HG02623 (cell line): ENCODE data around the gene TMEM125.

Experiments
- ATAC-seq: cut with Tn5 transposase; IDR thresholded peaks from one replicate; pipeline ENCODE4 v1.9.1; 2021; ENCODE audit warnings: moderate library complexity; ENCODE audit not compliant: unreplicated experiment

TMEM125 gene

GRCh38 chr1:43307458-43308158 lies 37.8 kb downstream of the TMEM125 start:
- ATAC-seq, result no peak

DNA sequence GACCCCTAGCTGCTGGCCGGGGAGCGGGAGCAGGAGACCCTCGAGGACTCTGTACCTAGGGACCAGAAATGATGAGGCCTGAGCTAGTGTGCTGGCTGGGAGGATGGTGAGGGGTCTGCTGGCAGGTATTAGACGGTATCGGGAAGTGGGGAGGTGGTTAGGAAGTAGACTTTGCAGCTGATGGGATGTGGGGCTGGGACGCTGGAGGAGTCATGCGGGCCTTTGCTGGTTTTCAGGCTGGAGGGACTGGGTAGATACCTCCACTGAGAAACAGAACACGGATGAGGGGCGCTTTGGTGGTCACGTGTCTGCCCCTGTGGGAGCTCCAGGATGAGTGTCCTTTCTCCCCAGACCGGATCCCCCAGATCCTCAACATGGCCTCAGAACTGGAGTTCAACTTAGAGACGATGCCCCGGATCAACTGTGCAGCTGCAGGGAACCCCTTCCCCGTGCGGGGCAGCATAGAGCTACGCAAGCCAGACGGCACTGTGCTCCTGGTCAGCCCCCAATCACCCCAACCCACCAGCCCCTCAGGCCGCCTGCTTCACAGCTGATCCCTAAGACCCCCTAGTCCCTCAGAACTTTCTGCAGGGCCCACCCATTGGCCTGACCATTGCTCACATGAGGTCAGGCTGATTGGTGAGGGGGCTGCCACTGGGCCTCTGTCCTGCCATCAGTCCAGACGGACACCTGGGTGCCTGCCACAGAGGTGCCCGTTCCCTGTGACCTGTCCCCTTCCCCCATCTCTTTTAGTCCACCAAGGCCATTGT lies 39.0 kb downstream of the TMEM125 start:
- no peak for ATAC-seq

DNA sequence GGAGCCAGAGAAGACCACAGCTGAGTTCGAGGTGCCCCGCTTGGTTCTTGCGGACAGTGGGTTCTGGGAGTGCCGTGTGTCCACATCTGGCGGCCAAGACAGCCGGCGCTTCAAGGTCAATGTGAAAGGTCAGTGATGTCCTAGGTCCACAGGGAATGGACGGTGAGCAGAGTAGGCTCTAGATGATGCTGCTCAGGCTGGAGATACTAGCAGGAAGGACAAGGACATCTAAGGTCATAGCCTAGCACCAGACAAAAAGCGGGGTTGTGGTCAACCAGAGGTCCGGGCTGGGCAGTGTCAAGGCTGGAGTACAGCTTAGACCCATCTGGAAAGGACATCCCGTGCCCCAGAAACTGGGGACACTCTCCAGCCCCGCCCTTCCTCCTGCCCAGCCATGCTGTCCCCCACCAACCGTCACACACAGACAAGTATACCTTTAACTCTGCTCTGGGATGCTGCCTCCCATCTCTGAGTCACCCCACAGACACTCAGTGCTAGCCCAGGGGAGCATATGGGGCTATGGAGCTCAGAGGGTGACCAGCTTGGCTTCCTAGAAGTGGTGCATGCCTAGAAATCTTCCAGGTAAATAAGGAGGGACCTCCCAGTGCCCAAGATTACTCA lies 39.7 kb downstream of the TMEM125 start:
- no peak for ATAC-seq

- ATAC-seq, result no peak
Observed at GRCh38 chr1:43311521-43311920, 41.7 kb downstream of the TMEM125 start.

DNA sequence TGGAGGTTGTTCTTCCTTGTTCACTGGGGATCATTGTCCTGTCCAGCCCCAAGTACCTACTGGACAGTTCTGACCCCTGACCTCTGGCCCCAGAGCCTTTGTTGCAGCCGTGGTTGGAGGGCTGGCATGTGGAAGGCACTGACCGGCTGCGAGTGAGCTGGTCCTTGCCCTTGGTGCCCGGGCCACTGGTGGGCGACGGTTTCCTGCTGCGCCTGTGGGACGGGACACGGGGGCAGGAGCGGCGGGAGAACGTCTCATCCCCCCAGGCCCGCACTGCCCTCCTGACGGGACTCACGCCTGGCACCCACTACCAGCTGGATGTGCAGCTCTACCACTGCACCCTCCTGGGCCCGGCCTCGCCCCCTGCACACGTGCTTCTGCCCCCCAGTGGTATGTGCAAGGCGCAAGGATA lies 42.4 kb downstream of the TMEM125 start:
- no peak for ATAC-seq

DNA sequence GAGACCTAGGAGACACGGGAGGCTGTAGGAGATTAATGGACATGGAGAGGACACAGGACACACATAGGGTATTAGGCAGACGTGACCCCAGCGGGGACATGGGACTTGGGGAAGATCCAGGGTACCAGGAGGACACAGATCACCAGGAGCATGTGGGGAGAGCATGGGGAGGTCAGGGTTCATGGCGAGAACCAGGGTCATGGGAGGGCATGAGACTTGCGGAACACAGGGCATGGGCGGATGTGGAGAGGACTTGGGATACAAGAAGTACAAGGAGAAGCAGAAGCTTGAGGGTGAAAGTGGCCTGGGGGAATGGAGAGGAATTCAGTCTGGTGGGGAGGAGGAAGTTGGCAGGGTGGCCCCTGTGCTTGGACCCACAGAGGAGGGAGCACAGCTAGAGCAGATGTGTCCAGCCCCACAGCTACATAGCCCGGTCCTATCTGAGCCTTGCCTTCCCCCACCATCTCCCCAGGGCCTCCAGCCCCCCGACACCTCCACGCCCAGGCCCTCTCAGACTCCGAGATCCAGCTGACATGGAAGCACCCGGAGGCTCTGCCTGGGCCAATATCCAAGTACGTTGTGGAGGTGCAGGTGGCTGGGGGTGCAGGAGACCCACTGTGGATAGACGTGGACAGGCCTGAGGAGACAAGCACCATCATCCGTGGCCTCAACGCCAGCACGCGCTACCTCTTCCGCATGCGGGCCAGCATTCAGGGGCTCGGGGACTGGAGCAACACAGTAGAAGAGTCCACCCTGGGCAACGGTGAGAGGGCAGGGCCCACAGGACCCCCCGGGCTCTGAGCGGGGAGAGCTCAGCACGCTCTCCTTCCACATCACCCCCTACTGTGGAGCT lies 43.1 kb downstream of the TMEM125 start:
- no peak for ATAC-seq

DNA sequence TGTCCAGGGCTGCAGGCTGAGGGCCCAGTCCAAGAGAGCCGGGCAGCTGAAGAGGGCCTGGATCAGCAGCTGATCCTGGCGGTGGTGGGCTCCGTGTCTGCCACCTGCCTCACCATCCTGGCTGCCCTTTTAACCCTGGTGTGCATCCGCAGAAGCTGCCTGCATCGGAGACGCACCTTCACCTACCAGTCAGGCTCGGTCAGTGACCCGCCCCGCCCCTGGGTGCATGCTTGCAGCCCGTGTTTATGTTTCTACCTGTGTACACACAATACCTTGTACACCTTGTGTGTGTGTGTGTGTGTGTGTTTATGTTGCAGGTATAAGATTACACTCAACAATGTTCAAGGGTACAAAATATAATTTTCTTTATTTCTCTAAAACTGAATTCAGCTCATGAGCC lies 44.0 kb downstream of the TMEM125 start:
- no peak for ATAC-seq

DNA sequence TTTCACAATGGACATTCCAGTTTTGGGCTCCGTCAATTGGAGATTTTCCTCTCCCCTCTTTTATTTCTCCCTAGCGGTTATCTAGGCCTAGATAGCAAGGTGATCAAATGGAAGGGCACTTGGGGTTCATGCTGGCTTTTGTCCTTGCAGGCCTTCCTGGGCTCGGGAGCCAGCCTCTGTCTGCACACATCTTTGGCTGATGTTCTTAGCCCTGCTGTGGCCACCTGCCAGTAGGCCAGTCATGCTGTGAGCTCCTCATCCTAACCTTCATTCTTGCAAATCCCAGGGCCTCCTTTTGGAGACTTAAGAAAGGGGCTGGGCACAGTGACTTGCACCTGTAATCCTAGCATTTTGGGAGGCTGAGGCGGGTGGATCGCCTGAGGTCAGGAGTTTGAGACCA lies 44.5 kb downstream of the TMEM125 start:
- no peak for ATAC-seq

- no peak for ATAC-seq
Observed at GRCh38 chr1:43315481-43315880, 45.7 kb downstream of the TMEM125 start.

GRCh38 chr1:43315963-43316737 lies 46.4 kb downstream of the TMEM125 start:
- no peak for ATAC-seq

- no peak for ATAC-seq
Observed at GRCh38 chr1:43316738-43317520, 47.1 kb downstream of the TMEM125 start.

DNA sequence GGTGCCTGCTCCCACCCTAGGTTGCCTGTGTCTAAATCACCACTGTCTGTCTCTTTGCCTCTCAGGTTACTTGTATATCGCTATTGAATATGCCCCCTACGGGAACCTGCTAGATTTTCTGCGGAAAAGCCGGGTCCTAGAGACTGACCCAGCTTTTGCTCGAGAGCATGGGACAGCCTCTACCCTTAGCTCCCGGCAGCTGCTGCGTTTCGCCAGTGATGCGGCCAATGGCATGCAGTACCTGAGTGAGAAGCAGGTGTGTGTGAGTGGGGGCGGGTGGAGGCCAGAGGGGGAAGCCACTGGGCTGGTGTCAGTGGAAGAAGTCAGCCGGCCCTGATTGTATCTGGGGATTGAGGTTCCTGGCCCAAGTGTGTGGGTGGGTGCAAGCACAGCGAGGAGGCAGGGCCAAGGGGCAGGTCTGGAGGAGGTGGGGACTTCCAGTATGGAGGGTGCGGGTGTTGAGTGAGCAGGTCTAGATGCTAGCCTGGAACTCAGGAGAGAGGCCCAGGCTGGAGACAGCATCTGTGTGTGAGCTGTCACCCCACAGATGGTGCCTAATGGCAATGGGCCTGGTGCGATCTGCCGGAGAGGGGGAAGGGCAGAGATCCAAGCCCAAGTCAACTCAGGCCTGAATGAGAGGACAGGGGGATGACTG lies 48.2 kb downstream of the TMEM125 start:
- no peak for ATAC-seq

DNA sequence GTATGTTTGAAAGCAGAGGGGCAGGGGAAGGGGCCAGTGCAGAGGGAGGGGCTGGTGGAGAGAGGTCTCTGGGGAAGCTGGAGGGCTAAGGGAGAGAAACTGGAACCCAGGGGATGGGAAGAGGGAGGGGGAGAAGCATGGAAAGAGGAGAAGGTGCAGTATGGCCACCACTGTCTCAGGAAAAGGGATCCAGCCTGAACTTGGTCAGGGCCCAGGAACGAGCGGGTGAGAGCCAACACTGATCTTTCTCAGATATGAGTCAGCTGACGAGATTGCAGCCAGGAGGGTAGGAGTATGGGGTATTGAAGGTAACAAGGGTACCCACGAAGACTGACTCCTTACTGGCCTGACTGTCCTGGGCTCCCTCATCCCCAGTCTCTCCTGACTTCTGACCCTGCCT lies 49.0 kb downstream of the TMEM125 start:
- ATAC-seq, result no peak

- no peak for ATAC-seq
Observed at GRCh38 chr1:43319288-43319687, 49.5 kb downstream of the TMEM125 start.

DNA sequence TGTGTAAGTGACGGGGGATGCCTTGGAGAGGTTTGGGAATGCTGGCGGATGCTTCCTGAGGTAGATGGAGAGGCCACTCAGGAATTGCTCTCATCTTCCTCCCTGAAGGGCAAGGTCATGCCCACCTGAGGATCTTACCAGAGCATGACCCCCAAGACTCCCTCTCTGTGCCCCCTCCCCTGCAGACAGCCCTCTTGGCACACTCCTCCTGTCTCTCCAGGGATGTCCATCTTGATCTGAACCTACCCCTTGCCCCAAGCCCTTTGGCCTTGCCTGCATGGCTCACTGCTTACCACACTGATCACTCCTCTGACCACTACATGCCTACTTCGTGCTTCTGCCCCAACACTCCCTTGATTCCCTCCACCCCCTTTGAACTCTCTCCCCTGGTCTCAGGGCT lies 50.0 kb downstream of the TMEM125 start:
- no peak for ATAC-seq

DNA sequence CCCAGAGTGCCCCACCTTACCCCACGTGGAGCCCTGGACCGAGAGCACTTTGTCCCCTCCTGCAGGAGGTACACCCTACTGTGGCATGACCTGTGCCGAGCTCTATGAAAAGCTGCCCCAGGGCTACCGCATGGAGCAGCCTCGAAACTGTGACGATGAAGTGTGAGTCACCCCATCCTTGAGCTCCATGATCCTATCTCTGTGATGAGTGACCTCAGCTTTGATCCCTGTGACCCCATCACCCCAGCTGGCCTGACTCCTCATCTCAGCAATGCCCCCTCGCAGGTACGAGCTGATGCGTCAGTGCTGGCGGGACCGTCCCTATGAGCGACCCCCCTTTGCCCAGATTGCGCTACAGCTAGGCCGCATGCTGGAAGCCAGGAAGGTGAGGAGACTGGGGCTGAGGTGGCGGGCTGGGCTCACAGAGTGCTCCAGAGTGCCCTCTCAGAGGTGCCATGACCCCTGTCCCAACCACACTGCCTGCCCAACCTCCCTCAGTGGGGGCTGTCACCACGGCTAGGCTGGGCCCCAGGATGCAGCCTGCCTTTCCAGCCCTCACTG lies 51.6 kb downstream of the TMEM125 start:
- ATAC-seq, result no peak

DNA sequence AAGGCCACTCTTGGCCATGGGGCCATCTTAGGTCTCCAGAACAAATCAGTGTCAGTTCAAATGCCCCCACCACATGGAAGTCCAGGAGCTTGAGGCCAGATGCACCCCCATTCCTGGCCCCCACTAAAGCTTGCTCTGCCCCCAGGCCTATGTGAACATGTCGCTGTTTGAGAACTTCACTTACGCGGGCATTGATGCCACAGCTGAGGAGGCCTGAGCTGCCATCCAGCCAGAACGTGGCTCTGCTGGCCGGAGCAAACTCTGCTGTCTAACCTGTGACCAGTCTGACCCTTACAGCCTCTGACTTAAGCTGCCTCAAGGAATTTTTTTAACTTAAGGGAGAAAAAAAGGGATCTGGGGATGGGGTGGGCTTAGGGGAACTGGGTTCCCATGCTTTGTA lies 52.7 kb downstream of the TMEM125 start:
- ATAC-seq, result no peak
